NOMO-1 (cell line): Measurements from ENCODE around the gene RUNX2.
A peak's percentile ranks its signal among the peaks of the same experiment; 100 is the strongest.

Experiments used
- DNase-seq, 2 experiments: peaks; one replicate each; lab custom pipeline; 2025; ENCODE audit not compliant: unreplicated experiment in 2 of 2; lab: John Stamatoyannopoulos, UW

RUNX2 gene

GRCh38 chr6:45686841-45687569 lies 358.9 kb downstream of the RUNX2 start:
- no peak for DNase-seq

- no peak for DNase-seq
Observed at GRCh38 chr6:45687570-45687969, 359.4 kb downstream of the RUNX2 start.

- no peak for DNase-seq
Observed at GRCh38 chr6:45688180-45688579, 360.1 kb downstream of the RUNX2 start.

- DNase-seq = no peak
Observed at GRCh38 chr6:45689926-45690615, 361.9 kb downstream of the RUNX2 start.

GRCh38 chr6:45690846-45691245 lies 362.7 kb downstream of the RUNX2 start:
- no peak for DNase-seq

- no peak for DNase-seq
Observed at GRCh38 chr6:45691426-45691825, 363.3 kb downstream of the RUNX2 start.

GRCh38 chr6:45692021-45692420 lies 363.9 kb downstream of the RUNX2 start:
- DNase-seq = no peak

- no peak for DNase-seq
Observed at GRCh38 chr6:45696738-45697137, 368.6 kb downstream of the RUNX2 start.

GRCh38 chr6:45697605-45698004 lies 369.5 kb downstream of the RUNX2 start:
- DNase-seq = peak; percentile 68 to 88

- no peak for DNase-seq
Observed at GRCh38 chr6:45698046-45698445, 369.9 kb downstream of the RUNX2 start.

- DNase-seq = no peak
Observed at GRCh38 chr6:45699663-45700062, 371.5 kb downstream of the RUNX2 start.

GRCh38 chr6:45702849-45703739 lies 375.0 kb downstream of the RUNX2 start:
- no peak for DNase-seq

GRCh38 chr6:45704056-45704800 lies 376.1 kb downstream of the RUNX2 start:
- DNase-seq = no peak

GRCh38 chr6:45705137-45705855 lies 377.2 kb downstream of the RUNX2 start:
- no peak for DNase-seq

- no peak for DNase-seq
Observed at GRCh38 chr6:45706319-45706718, 378.2 kb downstream of the RUNX2 start.

- no peak for DNase-seq
Observed at GRCh38 chr6:45707176-45707575, 379.0 kb downstream of the RUNX2 start.

- DNase-seq = peak; percentile 54 to 73
Observed at GRCh38 chr6:45709781-45710220, 381.7 kb downstream of the RUNX2 start.

GRCh38 chr6:45710304-45710821 lies 382.2 kb downstream of the RUNX2 start:
- DNase-seq = peak; percentile 55 to 66

GRCh38 chr6:45712076-45712475 lies 383.9 kb downstream of the RUNX2 start:
- no peak for DNase-seq

- DNase-seq = peak; percentile 31 to 34
Observed at GRCh38 chr6:45712786-45713185, 384.7 kb downstream of the RUNX2 start.
